ENCODE data around the gene PFKM.
"Not testable (repeated sequence)": the region's sequence is repeated elsewhere in the genome, so short reads cannot be mapped to it uniquely, and the experiment has no call there.

The PFKM gene

GRCh38 chr12:48115957-48116356 lies 3.2 kb upstream of the PFKM start:
- no peak for DNase-seq

GRCh38 chr12:48118284-48118871 lies 786 bp upstream of the PFKM start:
- DNase-seq, result no peak

DNA sequence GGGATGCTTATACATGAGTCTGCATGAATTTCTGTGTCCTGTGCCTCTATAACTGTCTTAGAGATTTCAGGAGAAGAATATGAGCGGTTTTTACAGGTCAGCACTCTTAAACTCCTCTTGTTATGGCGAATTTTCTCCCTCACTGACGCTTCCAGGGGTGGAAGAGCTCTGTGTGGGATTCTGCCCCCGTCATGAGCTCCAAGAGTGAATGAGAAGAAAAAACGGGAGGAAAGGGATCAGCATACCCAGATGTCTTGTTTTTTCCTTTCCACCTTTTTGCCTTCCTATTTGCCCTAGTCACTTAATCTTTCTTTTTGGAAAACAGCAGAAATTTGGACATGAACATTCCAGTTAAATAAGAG lies 651 bp downstream of the PFKM start:
- no peak for DNase-seq

DNA sequence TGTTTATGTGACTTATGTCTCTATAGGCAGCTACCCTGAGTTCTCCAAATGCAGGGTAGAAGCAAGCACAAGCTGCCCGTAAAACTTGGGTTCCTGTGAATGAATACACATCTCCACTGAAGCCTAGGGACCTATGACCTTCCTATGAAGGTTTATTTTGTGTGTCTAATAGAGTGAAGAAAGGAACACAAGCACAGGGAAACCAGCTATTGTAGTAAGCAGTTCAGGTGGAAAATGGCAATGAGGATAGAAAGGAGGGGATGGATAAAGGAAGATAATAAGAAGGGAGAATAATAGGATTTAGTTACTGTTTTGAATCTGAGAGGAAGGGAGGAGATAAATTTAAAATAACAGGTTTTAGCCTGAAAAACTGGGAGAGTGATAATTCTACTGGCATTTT lies 2.4 kb downstream of the PFKM start:
- DNase-seq, result no peak

DNA sequence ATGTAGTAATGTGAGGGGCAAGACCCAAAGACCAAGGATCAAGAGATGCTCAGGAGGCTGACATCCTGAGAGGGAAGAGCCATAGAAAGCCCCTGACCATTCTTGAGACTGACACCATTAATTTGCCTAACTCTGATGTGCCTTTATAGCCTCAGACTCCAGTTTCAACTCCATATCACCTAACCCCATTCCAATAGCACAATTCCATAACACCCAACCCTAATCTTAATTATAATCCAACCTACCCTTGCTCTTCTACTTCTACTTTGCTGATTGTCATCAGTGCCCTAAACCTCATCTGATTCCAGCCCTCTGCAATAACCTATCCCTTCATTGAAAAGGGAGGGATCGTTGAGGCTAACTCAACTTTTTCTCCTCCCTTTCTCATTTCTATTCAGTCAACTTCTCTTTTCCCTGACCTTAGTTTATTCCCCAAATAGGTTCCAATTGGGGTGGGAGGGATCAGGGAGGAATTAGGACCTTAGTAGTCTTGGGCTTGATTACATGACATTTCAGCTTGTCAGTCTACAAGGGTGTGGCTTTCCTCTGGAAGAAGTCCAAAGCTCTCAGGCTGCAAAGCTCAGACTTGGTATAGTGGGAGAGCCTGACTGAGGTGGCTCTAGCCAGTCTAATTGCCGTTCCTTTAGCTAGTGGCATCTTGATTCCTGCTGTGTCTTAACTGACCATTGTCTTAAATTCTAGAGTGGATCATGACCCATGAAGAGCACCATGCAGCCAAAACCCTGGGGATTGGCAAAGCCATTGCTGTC lies 3.1 kb downstream of the PFKM start:
- no peak for DNase-seq

DNA sequence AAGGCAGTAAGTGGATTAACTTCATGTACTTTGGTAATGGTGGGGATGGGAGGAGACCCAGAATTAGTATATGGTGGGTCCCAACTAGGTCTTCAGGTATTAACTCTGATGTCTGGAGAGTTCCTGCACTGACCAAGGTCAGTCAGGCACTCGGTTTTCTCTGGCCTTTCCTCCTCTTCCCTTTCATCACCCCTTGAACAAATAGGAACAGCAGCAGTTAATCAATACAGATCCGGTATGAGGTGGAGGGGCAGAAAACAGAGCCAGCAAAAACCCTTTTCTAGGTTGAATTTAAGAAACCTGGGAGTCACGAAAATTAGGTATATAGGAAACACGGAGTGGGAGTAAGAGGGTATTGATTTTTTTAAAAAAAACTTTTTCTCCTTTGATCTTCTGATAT lies 4.0 kb downstream of the PFKM start:
- no peak for DNase-seq

DNA sequence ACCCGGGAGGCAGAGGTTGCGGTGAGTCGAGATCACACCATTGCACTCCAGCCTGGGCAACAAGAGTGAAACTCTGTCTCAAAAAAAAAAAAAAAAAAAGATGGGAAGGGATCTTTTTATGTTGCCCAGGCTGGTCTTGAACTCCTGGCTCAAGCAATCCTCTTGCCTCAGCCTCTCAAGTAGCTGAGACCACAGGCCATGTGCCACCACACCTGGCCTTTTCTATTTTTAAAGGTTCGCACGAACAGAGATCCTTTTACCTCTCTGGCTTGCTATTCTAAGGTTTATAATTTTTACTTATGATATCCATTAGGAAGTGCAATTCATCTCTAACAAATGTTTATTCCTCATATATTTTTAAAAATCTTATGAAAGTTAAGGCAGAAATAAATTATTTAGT lies 6.4 kb downstream of the PFKM start:
- not testable (repeated sequence) for DNase-seq

- DNase-seq, result no peak
Observed at GRCh38 chr12:48125985-48126384, 6.8 kb downstream of the PFKM start.

DNA sequence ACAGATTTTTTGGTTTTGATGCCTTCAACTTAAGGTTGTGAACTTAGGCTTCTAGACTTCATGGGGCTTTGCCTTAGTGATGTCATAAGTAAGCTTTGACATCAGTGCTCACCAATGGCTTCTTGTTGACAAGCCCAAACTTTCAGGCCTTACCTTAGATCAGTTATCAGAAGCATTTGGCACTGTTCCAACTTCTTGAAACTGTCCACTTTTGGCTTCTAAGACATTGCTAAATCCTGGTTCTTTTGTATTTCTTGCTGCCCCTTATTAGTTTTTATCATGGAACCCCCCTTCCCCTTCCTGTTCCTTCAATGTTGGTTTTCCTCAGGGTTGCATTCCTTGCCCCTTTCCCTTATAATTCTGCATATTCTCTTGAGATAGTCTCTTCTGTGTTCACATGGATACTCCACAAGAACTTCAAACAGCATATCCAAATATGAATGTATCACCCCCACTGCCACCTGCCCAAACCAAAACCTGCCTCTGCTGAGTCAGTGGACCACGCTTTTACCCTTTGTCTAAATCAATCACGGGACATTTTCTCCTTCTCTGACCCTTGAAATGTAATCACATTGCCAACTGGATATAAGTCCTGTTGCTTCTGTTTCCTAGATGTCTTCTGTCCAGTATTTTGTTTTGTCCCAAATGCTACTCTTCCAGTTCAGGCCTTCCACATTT lies 7.9 kb downstream of the PFKM start:
- no peak for DNase-seq

DNA sequence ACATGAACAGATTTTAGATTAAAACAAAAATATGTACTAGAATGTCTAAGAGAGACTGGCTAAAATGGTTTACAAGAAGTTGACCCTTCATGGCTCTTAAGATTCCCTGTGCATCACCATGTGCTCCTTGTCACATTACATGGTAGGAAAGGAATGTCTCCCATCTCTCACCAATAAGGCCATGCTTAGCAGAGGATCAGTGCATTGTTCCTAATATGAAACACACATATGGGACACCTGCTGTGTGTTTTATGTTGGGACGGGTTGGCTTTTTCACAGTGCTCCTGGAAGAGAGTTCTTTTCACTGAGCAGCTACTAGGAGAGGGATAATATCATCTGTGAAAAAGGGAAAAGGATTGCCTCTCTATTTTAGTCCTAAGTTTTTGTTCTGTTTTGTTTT lies 9.6 kb downstream of the PFKM start:
- no peak for DNase-seq

DNA sequence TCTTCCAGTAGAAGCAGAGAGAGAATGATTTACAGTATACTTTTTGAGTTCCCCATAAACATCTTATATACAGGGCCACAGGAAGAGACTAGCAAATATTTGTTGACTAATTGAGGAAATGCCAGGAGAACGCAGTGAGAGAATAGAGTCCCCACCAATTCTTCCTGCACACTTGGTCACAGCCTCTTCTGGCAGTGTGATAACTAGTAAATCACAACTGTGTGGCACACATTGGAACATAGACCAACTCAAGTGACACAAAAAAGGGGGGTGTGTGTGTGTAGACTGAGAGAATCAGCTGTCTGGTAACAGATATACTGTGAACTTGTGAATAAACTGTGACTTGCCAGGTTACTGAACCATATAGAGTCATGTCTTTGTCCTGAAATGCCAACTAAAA lies 10.2 kb downstream of the PFKM start:
- DNase-seq, result no peak

- no peak for DNase-seq
Observed at GRCh38 chr12:48131517-48131916, 12.4 kb downstream of the PFKM start.

GRCh38 chr12:48132826-48133225 lies 13.7 kb downstream of the PFKM start:
- no peak for DNase-seq

- no peak for DNase-seq
Observed at GRCh38 chr12:48135027-48135426, 15.9 kb downstream of the PFKM start.

DNA sequence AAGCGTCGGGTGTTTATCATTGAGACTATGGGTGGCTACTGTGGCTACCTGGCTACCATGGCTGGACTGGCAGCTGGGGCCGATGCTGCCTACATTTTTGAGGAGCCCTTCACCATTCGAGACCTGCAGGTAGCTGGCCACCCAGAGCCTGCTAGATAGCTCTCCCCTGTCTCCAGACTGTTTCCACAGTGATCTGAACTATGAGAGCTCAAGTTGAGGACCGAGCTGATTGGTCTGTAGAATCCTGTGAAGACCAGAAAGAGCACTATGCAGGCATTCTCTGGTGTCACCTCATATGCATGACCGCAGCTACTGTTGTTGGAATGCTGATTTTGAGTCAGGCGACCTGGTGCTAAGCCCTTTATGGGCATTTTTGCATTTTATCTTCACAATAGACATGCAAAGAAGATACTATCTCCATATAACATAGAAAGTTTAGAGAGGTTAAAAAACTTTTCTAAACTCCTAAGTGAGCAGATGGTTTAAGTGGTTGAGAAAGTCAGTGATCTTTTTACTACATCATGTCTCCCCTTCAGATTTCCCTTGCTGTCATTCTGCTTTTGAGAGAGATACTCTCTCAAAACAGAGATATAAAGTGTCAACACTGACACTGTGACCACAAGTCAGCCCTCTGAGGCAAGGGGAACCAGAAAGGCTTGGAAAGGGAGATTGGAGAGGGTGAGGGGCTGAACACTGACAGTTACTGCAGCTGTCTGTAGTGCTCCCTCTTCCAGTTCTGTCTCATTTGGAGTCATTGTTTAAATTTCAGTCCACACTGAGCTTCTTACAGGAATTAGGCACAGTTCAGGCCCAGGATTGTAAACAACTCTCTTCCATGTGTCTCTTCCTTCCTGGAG lies 23.9 kb downstream of the PFKM start:
- no peak for DNase-seq

- no peak for DNase-seq
Observed at GRCh38 chr12:48143898-48144297, 24.7 kb downstream of the PFKM start.

GRCh38 chr12:48145981-48146380 lies 26.8 kb downstream of the PFKM start:
- DNase-seq, result no peak

GRCh38 chr12:48151103-48151771 lies 32.1 kb downstream of the PFKM start:
- DNase-seq, result no peak

DNA sequence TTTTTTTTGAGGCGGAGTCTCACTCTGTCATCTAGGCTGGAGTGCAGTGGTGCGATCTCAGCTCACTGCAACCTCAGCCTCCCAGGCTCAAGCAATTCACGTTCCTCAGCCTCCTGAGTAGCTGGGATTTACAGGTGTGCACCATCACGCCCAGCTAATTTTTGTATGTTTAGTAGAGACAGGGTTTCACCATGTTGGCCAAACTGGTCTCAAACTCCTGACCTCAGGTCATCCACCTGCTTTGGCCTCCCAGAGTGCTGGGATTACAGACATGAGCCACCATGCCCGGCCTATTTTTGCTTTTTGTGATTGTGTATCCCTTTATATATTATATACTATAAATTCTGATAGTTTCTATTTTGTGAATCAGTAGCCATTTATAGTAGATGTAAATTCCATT lies 36.6 kb downstream of the PFKM start:
- DNase-seq, result not testable (repeated sequence)

DNA sequence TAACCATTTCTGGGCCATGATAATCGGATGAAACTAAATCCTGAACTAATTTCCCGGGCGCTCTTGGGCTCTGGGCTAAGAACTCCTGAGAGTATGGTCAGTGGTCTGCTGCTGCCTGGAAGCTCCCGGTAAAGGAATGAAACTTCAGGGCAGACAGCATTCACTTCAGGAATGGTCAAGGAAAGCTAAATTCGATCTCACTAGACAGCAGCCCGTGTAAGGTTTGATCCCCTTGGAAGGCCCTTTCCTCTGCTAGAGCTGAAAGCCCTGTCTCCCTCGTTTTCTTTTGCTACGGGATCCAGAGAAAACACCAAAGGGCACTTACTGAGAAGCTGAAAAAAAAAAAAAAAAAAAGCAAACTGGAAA lies 37.5 kb downstream of the PFKM start:
- no peak for DNase-seq

- DNase-seq, result peak; percentile 94
Observed at GRCh38 chr12:48157018-48157888, 38.1 kb downstream of the PFKM start, which contains the start of gene ASB8. Gene ASB8 (minus strand): TSS chr12:48157515. CDS start chr12:48153496, 4,019 bp downstream.

DNA sequence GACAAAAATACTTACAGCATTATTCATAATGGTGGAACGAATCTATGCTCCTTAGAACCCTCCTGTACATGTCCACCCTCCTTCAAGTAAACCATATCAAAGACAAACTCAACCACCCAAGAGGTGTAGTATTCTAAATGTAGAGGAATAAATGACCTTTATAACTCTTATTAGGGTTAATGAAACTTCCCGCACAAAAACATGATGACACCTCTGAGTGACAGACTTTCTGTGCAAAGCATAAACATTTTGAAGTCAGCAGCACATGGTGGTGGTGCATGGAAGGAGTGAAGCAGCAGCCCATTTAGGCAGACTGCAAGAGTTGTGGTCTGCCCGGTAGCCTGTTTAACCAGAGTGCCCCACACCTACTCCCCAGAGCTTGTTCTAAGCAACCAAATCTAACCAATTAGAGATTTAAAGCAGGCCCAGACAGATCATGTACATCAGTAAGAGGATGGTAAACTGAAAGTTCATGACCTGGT lies 38.8 kb downstream of the PFKM start:
- no peak for DNase-seq
